GM19397 (cell line): ENCODE data around the gene MCC.

Experiments used
- ATAC-seq: cut with Tn5 transposase; IDR thresholded peaks from one replicate; pipeline ENCODE4 v1.9.1; 2021; ENCODE audit warnings: mild to moderate bottlenecking, moderate library complexity; ENCODE audit not compliant: unreplicated experiment

MCC gene

DNA sequence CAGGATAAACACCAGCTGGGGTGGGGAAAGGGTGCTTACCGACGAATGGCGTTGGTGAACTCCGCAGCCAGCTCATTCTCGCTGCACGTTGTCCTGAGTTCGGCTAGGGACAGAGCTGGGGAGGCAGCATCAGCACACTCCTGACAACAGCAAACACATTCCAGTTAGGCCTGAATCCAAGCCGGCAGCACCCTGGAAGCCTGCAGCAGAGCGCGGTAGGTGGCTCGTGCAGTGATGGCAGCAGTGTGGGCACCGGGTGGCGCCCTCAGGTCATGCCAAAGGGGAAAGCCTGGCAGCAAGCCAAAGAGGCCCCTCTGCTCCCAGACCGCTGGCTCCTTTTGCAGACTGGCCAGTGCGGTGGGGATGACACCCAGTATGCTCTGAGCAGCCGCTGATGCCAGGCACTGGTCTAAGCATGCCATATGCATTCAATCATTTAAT is 444.7 kb downstream of the MCC start:
- ATAC-seq: no peak

DNA sequence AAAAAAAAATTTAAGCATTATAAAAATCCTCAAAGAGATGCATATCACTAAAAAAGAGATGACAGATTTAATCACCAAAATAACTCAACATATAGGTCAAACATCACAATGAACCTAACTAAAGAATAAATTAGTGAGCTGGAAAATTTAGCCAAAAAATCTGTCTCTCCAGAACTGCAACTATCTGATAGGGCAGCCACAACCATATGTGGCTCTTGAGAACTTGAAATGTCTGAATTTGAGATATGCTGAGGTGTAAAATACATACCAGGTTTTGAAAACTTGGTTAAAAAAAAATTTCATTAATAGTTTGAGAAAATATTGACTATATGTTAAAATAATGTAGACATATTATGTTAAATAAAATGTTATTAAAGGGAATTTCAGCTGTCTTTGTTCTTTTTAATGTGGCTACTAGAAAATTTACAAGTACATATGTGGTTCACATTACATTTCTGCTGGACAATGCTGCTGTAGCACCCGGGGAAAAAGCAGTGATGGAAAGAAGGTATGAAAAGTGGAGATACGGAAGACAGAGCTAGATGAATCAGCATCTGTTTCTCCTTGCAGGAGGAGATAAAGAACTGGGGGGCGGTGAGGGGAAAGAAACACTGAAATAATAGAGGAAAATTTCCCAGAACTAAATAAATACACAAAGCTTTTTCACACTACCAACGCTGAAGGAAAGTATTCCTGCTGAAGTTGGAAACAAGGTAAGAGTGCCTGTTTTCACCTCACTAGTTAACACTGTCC is 445.6 kb downstream of the MCC start:
- ATAC-seq: no peak

- no peak for ATAC-seq
Measured at GRCh38 chr5:113040672-113041260, 447.5 kb downstream of the MCC start.

DNA sequence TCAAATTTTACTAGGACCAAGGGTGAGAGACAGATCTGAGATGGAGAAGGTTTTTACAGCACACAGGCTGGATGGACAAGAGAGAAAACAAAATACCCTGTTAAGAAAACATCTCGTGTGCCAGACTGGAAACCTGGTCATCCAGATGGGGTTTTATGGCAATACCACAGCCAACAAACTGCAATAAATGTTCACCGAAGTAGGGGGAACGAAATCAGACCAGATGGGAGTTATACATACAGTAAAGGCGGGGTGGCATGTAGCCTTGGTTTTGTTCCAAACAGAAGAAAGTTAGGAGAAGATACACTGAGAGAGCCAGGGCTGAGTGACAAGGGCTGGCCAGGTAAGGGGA is 448.3 kb downstream of the MCC start:
- no peak for ATAC-seq

GRCh38 chr5:113039229-113039933 is 448.9 kb downstream of the MCC start:
- no peak for ATAC-seq

GRCh38 chr5:113038714-113039113 is 449.5 kb downstream of the MCC start:
- no peak for ATAC-seq

- no peak for ATAC-seq
Measured at GRCh38 chr5:113038136-113038535, 450.1 kb downstream of the MCC start.

GRCh38 chr5:113036826-113037225 is 451.4 kb downstream of the MCC start:
- ATAC-seq: no peak

DNA sequence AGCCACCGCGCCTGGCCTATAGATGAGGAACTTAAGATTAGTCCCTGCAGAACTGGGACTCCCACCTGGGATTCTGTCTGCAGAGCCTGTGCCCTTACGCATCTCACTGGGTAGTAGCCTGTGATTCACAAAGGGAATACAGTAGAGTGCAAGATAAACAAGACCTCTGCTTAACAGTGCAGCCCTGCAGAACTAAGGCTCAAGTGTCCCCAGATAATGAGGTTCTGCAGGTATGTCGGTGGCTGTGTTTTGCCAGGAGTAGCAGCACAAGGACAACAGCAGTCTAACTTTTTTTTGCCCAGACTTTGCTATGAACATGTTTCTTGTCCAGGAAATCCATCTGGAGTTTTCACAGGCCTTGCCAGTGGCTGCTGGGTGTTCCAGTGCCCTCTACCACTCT is 451.9 kb downstream of the MCC start:
- ATAC-seq: no peak

GRCh38 chr5:113035096-113035495 is 453.2 kb downstream of the MCC start:
- ATAC-seq: no peak

DNA sequence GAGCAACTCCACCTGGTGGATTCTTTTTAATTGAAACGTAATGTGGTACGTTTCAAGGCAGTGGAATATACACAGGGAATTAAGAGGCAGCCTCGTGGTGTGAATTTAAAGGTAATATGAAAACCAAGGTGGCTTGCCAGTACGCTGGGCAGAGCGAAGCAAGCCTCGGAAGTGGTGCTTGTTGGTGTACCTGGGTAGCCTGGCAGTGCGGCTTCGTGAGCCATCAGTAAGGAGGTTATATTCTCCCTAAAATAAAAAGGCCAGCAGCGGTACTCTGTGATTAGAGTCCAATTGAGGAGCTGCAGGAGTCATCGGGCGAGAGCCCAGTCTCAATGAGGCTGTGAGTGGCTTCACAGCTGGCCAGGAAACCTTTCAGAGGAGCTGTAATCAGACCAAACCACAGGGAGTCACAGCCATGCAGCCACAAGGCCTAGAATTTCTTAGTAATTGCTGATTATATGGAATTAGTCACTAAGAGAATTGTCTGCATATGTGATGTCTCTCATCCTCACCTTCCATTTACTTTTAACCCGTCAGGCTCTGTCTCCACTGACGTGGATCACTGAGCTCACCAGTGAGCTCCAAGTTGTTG is 454.0 kb downstream of the MCC start:
- no peak for ATAC-seq

GRCh38 chr5:113031557-113031956 is 456.7 kb downstream of the MCC start:
- no peak for ATAC-seq

GRCh38 chr5:113031104-113031503 is 457.1 kb downstream of the MCC start:
- no peak for ATAC-seq

- ATAC-seq: no peak
Measured at GRCh38 chr5:113029614-113030013, 458.6 kb downstream of the MCC start.

- no peak for ATAC-seq
Measured at GRCh38 chr5:113027431-113027830, 460.8 kb downstream of the MCC start.

DNA sequence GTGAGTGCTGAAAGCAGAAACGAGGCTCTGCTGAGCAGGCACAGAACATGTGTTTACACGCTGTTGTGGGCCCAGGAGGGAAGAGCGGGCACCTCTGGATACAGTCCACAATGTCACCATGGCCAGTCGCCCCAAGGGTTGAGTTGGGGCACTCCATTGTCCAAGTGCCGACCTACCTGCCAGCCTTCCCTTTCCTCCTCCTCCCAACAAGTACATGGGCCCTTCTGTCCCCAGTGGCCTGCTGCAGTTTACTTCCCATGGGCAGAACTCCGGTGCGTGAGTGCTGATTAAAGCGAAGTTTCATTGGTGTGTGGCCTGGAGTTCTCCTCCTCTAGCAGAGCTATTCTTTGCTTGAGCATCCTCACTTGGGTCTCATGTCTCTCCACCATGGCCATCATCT is 461.2 kb downstream of the MCC start:
- ATAC-seq: no peak

GRCh38 chr5:113026211-113026610 is 462.0 kb downstream of the MCC start:
- no peak for ATAC-seq

DNA sequence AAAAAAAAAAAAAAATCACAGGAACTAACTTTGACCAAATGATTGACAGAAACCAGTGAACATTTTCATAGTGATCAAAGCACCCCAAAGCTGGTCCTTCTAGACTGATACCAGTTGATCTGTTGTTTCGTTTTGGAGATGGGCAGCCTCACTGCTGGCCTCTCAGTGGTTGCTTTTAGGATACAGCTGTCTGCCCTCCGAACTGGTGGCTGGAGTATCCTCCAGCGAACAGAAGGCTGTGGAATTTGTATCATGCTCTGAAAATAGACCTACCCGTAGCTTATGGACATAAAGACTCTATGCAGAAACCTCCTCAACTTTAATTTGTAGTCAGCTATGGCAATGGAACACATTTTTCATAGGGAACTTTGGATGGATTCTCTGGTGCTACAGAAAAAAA is 462.7 kb downstream of the MCC start:
- no peak for ATAC-seq

DNA sequence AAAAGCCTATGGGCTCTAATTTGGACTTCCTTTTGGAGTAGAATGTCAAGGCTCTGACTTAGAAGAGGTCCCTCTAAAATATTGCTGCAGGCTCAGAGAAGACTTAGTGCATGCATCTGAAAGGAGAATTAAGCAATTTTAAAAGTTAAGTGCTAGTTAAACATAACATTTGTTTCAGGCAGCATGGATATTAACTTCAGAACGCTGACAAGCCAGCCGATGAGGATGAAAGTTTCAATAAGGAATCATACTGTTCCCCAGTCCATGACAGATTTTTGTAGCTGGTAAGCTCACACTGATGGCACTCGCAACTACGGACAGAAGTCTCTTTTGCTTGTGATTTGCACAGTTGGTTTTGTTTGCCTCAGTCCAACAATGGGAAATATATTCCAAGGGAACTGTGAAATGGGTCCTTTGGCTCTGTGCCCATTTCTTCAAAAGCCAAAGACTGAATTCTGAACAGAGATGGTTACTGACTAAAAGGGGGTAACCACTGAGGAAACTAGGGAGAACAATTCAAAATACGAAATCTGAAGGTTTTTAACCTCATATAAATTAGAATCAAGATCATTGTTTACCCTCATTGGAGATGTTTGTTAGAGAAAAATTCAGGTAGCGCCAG is 464.1 kb downstream of the MCC start:
- no peak for ATAC-seq

- peak; percentile 85 for ATAC-seq
Measured at GRCh38 chr5:113022661-113023060, 465.6 kb downstream of the MCC start.
